ENCODE data around the gene EFNA5.
A peak's percentile ranks its signal among the peaks of the same experiment; 100 is the strongest.

EFNA5 gene

DNA sequence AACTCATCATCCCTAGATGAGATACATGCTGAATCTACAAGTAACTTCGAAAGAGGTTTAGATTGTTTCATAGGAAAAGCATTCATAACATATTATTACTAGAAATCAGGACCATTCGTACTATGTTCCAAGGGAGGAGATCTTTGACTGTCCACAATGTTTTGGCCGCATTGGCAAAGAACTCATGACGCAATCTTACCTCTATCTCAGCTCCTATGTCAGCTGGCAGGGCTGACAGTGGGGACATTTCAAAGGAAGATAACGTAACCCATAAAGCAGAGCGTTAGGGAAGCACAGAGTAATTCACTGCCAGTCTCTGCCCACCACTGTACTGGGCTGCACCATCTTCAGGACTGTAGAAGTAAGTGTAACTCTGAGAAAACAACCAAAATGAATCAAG is 69.7 kb downstream of the EFNA5 start:
- FAIRE-seq, result no peak

GRCh38 chr5:107598958-107599357 is 71.8 kb downstream of the EFNA5 start:
- no peak for FAIRE-seq

GRCh38 chr5:107597803-107598202 is 72.9 kb downstream of the EFNA5 start:
- FAIRE-seq, result no peak

DNA sequence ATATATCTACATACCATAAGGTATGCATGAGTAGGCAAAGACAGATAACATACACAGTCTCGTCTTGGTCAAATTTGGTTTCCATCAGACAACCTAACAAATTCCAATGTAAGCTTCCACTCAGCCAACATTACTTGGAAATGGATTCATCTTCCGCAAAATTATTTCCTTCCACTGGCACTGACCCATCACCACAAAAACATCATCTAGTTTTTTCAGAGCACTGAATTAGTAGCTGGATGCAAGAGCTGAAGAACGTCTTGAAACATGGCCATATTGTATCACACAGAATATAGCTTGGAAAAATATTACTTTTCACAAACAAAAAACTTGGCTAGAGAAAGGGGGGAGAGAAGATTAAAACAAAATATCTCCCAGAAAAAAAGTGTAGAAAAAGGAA is 73.5 kb downstream of the EFNA5 start:
- no peak for FAIRE-seq

GRCh38 chr5:107594253-107595045 is 76.3 kb downstream of the EFNA5 start:
- FAIRE-seq, result no peak

- FAIRE-seq, result no peak
Measured at GRCh38 chr5:107593009-107593408, 77.7 kb downstream of the EFNA5 start.

- FAIRE-seq, result no peak
Measured at GRCh38 chr5:107592515-107592914, 78.2 kb downstream of the EFNA5 start.

- FAIRE-seq, result no peak
Measured at GRCh38 chr5:107590686-107591085, 80.1 kb downstream of the EFNA5 start.

GRCh38 chr5:107589520-107590193 is 81.1 kb downstream of the EFNA5 start:
- FAIRE-seq, result no peak

DNA sequence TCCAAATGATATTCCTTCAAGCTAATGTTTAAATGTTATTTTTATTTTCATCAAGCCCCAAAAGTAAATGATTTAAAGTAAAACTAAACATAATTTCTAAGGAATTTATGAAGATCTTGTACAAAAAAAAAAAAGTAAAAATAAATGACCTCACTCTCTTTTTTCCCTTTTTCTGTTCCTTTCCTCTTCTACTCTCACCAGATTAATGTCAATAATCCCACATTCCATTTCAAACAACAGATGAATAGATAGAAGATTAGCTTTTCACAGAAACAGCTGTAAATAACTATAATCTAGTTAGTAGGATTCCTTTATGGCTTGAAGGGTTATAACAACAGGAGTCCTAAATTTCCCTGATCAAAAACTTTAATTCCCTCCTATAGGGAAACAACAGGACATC is 88.1 kb downstream of the EFNA5 start:
- FAIRE-seq, result no peak

DNA sequence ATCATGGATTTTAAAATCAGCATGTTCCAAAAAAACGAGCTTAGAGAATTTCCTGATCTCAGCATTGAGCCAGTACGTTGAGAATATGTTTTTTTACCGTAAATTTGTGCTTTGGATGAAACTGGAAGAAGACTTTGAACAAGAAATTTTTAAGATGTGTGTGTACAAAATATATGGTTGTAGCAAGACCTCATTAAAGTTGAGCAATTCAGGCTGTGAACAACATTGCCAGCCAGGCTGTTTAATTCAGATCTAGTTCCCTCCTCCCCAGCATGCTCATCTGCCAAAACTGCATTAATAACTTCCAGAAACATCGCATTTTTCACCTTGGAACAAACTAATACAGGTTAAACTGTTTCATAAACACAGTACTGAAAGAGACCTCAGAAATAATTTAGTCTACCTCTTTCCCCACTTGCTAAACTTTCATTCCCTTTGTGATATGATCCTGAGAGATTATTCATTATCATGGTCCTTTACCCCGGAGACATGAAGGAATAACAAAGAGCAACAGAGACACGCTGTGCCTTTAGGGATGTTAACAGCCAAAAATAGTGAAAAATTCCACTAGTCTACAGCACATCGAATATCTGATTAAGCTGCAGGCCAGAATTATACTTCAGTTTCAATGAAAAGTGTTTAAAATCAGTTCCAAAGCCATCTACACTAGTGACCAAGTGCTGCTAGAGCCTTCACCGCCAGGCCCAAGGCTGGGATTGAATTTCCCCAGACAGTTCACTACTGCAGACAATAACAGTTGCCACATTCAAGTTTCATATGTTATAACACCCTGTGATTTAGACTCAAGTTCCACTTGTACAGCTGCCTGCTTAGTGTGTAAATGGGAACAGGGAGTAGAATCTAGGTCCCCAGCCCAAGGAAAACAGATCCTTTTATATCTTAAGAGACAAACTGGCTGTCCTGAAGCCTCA is 89.6 kb downstream of the EFNA5 start:
- FAIRE-seq, result peak; percentile 18

GRCh38 chr5:107578051-107578635 is 92.6 kb downstream of the EFNA5 start:
- FAIRE-seq, result no peak

- FAIRE-seq, result no peak
Measured at GRCh38 chr5:107577394-107577950, 93.3 kb downstream of the EFNA5 start.

- FAIRE-seq, result no peak
Measured at GRCh38 chr5:107576736-107577393, 93.9 kb downstream of the EFNA5 start.

DNA sequence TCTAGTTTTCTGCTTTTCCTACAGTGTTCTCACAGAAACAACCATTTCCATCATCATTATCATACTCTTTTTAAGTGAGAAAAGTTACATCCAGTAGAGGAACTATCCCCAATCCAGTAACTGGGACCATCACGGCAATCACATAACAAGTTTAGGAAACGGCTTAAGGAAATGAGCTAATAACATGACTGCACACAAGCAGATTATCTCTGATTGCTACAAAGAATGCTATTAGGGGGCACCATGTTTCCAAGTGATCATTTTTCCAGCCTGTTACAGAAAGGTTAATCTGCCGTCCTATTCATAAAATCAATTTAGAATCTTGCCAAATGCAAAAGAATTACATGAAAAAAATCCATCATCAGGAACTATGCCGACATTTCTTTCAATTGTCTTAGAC is 94.6 kb downstream of the EFNA5 start:
- FAIRE-seq, result no peak

- FAIRE-seq, result no peak
Measured at GRCh38 chr5:107574287-107574686, 96.5 kb downstream of the EFNA5 start.

DNA sequence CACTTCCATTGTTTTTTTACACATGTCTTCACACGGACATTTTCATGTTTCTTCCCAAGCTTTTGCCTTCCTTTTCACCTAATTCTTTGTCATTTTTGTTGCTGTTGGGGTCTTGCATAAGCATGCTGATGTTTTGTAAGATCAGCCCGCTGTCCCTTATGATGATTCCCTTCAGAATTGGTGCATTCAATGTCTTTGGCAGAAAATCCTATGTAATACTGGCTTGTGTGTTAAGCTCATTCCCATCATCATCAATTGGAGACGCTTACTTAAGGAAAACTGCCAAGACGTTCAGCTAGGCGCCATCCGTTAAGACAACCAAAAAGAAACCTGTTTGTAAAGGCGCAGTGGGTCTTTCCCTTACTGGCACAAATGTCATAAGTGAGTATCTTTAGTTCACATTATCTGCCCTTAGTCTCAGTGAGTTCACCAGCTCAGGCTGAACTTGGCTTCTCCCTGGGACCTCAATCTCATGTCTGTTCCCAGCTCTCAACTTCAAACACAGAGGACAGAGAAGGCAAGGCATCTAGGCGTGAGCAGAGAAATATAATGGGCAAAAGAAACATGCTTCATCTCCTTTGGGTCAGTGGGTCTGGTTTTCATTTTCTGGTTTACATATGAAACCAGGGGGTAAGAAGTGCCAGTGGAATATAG is 97.9 kb downstream of the EFNA5 start:
- no peak for FAIRE-seq

DNA sequence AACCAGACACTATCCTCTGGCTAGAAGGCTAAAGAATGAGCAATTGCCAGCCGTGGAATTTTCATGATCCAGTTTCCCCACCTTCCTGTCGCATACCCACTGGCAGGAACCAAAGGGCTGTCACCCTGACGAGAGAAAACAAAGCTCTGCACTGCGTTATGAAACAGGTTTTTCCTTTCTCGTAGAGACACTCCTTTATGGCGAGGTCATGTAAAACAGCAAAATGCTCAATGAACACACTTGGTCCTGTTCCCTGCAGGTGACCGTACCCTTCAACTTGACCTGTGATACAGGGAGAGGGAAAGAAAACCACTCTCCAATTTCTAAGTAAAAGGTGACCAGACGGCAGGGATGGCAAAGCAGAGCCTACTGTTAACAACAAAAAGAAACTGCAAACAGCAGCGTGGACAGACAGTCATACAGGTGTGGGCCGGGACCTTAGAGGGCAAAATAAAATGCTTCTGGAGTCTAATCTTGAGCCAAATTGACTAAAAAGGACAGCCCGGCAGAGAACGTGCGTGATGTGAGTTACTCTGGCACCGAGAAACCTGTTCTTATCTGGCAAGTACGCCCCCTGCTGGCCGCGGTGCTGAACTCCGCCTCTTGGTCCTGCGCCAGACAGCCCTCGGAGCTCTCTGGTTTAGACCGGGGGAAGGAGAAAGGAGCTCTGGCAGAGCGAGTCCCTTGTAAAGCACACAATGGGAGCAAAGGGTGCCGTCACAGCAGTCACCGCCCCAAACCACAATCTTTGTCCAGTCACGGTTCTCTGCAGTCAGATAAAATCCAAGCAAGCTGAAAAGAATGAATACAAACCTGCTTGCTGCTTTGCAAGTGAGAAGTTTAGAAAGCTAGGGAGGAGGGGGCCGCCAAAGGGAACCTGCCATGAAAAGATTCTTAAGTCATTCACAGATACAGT is 98.9 kb downstream of the EFNA5 start:
- FAIRE-seq, result peak; percentile 63

DNA sequence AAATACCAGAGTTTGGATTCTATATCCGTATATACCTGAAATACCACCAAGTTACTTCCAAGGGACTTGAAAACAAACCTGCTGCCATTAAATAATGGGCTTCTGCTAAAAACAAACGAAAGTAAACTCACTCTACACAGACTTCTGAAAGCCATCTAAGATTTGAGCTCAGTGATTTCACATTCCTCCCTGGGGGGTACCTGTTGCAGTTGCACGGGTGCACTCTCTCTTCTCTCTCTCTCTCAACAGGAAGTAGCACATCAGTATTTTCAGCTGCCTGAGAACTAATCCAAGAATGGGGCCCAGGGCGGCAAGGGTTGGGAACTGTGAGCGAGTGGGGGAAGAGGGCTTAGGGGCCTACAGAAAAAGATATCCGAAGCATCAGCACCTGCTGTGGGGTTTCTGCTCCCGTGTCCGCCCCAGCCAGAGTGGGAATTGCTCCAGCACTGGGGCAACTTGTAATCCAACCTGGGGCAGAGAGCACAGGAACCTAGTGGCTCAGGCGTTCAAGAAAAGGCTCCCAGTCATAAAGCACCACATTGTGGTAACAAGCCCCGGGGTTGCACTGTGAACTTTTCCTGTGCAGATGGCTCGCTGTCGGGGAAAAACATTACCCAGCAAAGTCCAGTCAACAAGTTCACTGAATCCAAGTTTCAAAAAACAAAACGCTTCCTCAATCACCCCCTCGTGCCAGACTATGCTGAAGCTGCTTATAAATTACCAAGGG is 99.8 kb downstream of the EFNA5 start:
- no peak for FAIRE-seq

- FAIRE-seq, result no peak
Measured at GRCh38 chr5:107570181-107570580, 100.6 kb downstream of the EFNA5 start.
